Activated CD4-positive, alpha-beta T cell treated with anti-CD3 and anti-CD28 coated beads, Interleukin-2, amount 50 U/mL, for 16 hours (primary cell): ENCODE results near the gene TMEM54.
A peak's percentile ranks its signal among the peaks of the same experiment; 100 is the strongest.

Experiments
- DNase-seq: peaks from one replicate; pipeline ENCODE4 v3.0.0-alpha.2; 2020

TMEM54 gene

DNA sequence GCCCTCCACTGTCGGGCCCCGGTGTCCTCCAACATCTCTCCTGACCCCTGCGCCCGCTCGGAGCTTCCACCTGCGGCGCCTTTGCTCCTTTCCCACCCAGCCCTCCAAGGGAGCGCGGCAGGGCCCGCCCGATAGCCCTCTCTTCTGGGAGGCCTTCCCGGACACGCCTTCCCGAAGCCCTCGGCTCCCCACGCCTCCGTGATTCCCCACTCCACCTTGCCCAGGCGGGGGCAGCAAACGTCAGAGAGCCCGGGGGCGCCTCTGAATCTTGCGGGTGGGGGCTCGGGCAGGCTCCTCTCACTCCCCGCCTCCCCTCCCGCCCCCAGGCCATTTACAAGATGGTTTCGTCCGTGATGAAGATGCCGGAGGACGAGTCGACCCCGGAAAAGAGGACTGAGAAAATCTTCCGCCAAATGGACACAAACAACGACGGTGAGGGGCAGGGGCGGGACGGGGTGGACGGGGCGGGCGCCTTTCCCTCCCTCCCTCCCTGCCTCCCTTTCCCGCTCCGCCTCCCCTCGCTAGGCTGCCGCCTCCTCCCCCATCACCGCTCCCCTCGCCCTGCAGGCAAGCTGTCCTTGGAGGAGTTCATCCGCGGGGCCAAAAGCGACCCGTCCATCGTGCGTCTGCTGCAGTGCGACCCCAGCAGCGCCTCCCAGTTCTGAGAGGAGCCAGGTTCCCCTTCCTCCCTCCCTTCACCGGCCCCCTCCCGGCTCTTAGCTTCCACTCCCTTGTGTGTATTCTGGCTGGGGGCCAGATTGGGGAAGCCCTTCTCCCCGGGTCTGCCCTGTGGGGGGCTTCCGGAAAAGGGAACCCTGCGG lies 7.8 kb downstream of the TMEM54 start:
- DNase-seq, result peak; percentile 10

DNA sequence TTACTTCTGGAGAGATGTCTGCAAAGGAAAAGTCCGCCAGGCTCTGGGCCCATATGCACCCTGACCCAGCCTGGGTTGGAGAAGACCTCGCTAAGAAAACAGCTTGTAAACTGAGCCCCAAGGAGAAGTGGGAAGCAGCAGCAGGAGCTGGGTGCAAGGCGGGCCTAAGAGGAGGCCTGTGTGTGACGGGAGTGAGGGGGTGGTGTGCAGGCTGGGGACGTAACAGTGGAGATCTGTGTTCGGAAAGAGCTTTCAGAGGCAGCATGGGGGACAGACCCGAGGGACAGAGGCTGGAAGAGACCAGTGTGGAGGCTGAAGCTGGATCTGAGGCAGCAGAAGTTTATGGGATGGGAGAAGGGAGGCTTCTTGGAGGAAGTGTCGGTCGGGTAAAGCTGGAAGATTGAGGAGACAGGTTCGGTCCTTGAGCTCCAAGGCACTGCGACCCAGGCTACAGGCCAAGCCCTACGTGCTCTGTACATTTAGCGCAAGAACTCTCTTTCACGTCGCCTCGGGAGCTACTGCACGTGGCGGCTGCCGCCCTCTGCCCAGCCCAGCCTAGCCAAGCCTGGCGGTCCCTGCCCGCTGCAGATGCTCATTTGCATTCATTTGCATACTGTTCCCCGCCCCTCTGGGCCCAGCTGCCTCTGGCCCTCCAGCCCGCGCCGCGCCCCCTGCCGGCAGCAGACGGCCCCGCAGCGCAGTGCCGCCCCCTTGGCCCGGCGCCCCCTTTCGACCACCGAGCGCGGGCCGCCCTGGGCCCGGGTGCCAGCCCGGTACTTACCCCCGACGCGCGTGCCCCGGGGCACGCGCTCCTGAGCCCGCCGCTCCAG lies 8.6 kb downstream of the TMEM54 start:
- DNase-seq, result peak; percentile 37

DNA sequence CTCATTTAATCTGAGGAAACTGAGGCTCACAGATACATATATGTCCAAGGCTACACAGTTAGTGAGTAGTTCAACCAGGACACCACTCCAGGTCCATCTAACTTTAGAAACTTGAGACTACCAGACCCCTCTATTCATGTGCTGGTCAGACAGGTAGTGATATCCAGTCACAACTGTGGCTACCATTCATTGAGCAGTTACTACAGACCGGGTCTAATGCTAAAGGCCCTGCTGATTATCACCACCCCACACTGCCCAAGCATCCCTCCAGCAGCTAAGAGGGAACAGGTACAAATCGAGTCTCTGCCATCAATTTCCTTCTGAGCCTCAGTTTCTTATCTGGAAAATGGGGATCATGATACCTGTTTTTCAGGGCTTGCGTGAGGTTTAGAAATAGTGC lies 9.6 kb downstream of the TMEM54 start:
- no peak for DNase-seq

- DNase-seq, result no peak
Observed at GRCh38 chr1:32891241-32891570, 10.0 kb downstream of the TMEM54 start.

- no peak for DNase-seq
Observed at GRCh38 chr1:32890516-32891240, 10.5 kb downstream of the TMEM54 start.

DNA sequence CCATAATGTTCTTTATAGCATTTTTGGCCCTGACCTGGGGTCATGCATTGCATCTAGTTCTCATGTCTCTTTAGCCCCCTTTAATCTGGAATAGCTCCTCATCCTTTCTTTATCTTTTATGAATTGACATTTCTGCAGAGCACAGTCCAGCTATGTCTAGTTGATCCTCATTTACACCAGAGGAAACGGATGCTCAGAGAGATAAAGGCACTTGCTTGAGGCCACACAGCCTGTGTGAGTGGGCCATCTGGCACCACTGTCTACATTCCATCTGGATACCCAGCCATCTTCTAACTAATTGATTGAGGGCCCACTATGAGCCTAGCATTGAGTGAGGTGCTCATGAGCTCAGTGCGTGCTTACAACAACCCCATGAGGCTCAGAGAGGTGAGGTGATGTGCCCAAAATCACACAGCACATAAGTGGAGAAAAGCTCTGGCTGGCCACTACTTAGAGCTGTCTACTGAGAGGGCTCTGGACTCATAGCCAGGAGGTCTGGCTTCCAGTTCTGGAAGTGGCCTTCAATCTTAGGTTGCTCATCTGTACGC lies 11.4 kb downstream of the TMEM54 start:
- no peak for DNase-seq

GRCh38 chr1:32888677-32889420 lies 12.3 kb downstream of the TMEM54 start:
- no peak for DNase-seq

- no peak for DNase-seq
Observed at GRCh38 chr1:32888134-32888533, 13.1 kb downstream of the TMEM54 start.

DNA sequence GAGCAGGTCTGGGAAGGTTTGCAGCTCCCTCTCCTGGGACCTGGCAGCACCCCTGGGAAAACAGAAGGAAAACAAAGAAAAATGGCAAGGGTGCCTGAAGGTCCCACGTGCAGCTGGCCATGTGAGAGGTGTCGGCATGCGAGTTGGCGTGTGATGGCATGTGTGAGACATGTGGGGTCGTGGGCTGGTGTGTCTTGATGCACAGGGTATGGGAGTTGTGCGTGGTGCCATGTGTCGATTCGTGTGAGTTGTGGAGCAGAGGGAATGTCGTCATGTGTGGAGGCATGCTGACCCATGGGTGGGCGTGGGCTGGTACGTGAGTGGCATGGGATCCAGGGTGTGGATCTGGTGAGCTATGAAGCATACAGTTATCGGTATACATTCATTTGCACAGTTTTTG lies 13.6 kb downstream of the TMEM54 start:
- no peak for DNase-seq

GRCh38 chr1:32886828-32887414 lies 14.3 kb downstream of the TMEM54 start:
- no peak for DNase-seq

- DNase-seq, result peak; percentile 25
Observed at GRCh38 chr1:32886004-32886827, 15.0 kb downstream of the TMEM54 start, which contains the start of gene HPCA. TSS of gene HPCA (plus strand) at chr1:32886491. CDS start at chr1:32888899, 2,408 bp downstream.

GRCh38 chr1:32885676-32886003 lies 15.5 kb downstream of the TMEM54 start:
- no peak for DNase-seq

DNA sequence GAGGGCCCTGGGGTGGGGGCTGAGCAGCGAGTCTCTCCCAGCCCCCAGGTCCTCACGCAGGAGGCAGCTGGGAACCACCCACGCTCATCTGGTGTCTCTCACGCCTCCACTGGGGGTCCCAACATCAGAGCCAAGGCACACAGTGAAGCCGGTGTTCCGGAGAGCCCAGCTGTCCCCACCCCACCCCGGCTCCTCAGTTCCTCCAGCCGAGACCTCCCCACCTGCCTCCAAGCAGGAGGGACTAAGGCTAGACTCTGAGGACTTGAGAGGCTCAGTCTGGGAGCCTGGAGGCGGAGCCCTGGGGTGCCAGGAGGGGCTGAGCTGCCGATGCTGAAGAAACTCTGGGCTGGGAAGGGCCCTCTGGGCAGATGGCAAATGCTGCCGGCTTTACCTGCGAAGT lies 16.5 kb downstream of the TMEM54 start:
- no peak for DNase-seq

DNA sequence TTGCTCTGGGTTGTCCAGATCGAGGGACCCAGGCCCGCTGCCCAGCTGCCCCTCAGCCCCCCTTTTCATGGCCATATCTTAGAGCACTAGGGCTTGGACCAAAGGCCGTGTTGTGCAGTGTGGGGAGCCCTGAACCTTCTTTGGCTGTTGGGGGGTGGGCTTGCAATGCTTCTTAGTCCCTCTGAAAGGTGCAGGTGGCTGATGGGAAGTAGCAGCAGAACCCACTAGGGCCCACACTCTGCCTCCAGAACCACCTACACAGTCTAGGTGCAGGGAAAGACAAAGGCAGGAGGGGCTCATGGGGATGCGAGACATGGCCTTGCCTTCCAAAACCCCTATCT lies 17.2 kb downstream of the TMEM54 start:
- DNase-seq, result no peak

DNA sequence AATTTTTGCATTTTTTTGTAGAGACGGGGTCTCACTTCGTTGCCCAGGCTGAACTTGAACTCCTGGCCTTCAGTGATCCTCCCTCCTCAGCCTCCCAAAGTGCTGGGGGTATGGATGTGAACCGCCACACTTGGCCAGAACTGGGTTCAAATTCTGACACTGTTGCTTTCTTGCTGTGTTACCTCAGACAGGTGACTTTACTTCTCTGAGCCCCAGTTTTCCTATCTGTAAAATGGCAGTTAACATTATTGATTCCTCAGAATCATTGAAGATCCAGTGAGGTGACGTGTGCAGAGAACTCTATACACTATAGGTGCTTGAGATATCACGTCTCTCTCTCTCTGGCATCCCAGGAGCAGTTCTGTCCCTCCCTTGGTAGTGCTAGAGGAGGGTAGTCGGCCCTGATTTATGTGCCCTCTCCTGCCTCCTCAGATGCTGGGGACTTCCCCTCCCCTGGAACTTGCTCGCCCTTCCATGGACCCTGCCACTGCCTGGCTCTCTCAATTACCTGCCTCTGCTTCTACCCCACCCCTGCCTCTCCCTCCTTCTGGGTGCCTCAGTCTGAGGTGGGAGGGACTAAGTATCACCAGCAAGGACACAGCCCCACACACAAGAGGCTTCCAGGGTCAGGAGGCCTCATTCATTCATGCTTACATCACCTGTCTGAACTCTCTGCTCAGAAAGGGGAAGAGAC lies 17.7 kb downstream of the TMEM54 start:
- DNase-seq, result no peak

DNA sequence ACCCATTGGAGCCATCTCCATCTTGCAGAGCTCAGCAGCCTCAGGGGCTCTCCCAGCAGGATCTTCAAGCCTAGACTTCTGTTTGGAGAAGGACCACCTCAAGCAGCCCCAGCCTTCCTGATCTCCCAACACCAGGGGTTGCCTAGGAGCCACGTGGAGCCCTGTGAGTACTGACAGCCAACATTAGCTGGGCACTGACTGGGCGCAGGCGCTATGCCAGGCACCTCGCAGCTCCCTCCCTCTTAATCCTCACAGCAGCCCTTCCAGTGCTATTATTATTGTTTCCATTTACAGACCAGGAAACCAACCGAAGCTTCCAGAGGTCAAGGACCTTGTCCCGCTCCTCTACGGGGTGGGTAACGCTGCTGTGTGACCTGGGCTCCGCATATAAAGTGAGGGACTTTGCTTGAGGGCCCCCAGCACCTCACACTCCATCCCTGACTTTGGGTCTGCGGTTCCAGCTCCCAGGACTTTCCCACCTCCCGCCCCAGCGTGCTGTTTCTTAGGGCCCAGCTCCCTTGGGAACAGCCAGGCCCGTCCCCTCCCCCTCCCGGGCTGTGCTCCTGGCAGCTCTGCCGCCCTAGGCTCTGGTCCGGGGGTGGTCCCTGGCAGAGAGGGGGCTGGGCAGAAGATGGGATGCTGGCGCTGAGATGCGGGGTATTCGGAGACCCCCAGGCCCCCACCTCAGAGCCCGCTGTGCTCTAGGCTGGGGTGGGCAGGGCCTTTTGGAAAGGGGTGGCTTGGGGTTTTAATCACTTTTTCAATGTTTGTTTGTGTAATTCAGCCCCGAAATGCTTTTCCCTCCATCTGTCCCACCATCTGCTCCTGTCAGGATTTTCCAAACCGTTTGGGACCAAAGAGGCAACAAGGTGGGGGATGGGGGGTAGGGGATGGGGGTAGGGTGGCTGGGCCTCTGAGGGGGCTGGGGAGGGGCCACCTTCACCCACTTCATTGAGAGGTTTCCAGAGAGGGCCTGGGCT lies 19.0 kb downstream of the TMEM54 start:
- no peak for DNase-seq

- no peak for DNase-seq
Observed at GRCh38 chr1:32881291-32881690, 19.9 kb downstream of the TMEM54 start.

- no peak for DNase-seq
Observed at GRCh38 chr1:32878637-32879041, 22.6 kb downstream of the TMEM54 start.

GRCh38 chr1:32878183-32878582 lies 23.0 kb downstream of the TMEM54 start:
- no peak for DNase-seq
